Stimulated activated CD8-positive, alpha-beta memory T cell treated with anti-CD3 and anti-CD28 coated beads, Interleukin-7, amount 100 ng/mL, for 24 hours (primary cell): Measurements from ENCODE around the gene BCAM.

Experiments
- DNase-seq: peaks from one replicate; pipeline ENCODE4 v3.0.0-alpha.2; 2020; ENCODE audit warnings: low read depth

The BCAM gene

GRCh38 chr19:44792281-44792680, 16.6 kb upstream of the BCAM start:
- no peak for DNase-seq

DNA sequence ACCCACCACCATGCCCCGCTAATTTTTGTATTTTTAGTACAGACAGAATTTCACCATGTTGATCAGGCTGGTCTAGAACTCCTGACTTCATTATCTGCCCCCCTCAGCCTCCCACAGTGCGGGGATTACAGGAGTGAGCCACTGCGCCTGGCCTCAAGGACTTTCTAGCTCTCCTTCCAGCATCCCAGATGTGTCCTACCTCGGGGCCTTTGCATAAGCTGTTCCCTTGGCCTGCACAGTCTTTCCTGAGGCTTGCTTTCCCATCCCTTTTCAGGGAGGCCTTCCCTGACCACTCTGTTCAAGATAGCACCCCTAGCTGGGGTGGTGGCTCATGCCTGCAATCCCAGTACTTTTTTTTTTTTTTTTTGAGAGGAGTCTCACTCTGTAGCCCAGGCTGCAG, 14.3 kb upstream of the BCAM start:
- no peak for DNase-seq

- no peak for DNase-seq
These were observed 13.4 kb upstream of the BCAM start for GRCh38 chr19:44795398-44795987.

- DNase-seq = no peak
These were observed 12.2 kb upstream of the BCAM start for GRCh38 chr19:44796701-44797115.

DNA sequence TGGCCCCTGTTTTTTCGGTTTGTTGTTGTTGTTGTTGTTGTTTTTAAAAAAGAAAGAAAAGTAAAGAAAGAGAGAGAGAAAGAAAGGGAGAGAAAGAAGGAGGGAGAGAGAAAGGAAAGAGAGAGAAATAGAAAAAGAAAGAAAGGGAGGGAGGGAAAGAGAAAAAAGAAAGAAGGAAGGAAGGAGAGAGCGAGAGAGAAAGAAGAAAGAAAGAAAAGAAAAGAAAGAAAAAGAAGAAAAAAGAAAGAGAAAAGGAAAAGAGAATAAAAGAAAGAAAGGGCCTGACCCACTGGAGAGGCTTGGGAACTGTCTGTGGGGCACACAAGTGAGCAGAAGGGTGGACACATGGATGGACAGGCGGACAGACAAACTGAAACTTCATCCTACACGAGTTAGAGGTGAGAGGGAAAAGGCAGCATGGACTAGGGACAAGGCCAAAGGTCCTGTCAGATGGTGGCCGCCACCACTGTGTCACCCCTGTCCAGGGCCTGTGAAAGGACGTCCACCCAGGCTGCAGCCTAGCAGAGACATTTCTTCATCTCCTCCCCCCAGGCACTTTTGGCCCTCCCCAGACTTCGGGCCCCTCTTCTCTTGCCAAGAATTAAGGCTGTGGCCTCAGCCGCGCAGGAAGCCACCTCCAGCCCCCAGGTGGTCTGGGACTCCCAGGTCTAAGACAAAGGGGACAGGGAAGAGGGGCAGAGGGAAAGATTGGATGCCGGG, 9.1 kb upstream of the BCAM start:
- DNase-seq = no peak

DNA sequence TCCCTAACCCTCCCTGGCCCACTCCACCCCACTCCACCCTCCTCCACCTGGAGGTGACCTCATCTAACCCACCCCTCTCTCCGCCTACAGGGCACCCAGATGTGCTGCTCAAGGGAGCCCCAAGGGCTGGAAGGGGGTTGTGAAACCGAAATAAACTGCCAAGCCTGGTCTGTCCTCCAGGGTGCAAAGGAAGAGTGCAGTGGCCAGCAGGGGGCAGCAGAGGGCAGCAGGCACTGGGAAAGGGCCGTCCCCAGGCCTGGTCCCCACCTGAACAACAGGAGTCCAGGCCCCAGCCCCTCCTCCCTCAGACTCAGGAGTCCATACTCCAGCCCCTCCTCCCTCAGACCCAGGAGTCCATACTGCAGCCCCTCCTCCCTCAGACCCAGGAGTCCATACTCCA, 8.4 kb upstream of the BCAM start:
- DNase-seq = peak; percentile 68

- DNase-seq = no peak
These were observed 5.2 kb upstream of the BCAM start for GRCh38 chr19:44803442-44804428.

DNA sequence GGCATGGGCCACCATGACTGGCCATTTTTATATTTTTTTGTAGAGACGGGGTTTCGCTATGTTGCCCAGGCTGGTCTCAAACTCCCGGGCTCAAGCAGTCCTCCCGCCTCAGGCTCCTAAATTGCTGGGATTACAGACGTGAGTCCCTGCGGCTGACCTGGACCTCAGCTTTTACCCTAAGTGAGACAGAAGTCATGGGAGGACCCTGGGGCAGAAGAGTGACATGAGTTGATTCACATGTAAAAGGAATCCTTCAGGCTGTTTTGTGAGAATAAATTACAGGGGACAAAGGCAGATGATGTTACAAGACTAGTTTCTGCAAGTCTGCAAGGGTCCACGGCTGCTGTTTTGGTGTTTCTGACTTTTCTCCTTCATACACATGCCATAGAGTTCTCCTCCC, 2.6 kb upstream of the BCAM start:
- DNase-seq = no peak

GRCh38 chr19:44807162-44807561, 1.7 kb upstream of the BCAM start:
- DNase-seq = no peak

DNA sequence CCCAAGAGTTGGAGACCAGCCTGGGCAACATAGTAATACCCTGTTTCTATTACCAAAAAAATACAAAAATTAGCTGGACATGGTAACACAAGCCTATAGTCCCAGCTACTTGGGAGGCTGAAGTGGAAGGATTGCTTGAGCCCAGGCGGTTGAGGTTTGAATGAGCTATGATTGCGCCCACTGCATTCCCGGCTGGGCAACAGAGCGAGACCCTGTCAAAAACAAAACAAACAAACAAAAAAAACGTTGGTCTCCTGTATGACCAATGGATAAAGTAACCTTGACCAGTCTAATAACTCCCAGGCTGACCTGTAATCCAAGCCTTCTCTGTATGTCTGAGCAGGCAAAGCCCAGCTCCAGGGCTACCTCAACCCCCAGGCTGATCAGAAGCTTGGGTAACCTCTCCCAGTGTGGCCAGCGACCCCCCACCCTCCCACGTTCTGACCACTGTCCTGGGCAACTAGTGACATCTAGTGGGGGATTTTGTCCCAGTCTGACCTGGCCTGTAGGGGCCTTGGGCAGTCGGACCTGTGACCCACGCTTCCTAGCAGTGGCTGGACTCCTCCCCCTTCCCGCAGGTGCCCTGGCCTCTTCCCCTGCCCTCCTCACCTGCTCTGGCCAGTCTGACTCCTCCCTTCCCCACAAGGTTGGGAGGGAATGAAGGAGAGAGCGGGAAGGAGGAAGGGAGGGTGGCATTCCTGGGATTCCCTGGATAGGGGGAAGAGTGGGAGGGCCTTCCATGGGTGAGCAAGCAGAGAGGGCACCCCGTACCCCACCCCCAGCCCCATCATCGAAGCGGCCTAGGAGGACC, 1.0 kb upstream of the BCAM start:
- DNase-seq = no peak

- no peak for DNase-seq
These were observed 802 bp downstream of the BCAM start for GRCh38 chr19:44809577-44810233.

DNA sequence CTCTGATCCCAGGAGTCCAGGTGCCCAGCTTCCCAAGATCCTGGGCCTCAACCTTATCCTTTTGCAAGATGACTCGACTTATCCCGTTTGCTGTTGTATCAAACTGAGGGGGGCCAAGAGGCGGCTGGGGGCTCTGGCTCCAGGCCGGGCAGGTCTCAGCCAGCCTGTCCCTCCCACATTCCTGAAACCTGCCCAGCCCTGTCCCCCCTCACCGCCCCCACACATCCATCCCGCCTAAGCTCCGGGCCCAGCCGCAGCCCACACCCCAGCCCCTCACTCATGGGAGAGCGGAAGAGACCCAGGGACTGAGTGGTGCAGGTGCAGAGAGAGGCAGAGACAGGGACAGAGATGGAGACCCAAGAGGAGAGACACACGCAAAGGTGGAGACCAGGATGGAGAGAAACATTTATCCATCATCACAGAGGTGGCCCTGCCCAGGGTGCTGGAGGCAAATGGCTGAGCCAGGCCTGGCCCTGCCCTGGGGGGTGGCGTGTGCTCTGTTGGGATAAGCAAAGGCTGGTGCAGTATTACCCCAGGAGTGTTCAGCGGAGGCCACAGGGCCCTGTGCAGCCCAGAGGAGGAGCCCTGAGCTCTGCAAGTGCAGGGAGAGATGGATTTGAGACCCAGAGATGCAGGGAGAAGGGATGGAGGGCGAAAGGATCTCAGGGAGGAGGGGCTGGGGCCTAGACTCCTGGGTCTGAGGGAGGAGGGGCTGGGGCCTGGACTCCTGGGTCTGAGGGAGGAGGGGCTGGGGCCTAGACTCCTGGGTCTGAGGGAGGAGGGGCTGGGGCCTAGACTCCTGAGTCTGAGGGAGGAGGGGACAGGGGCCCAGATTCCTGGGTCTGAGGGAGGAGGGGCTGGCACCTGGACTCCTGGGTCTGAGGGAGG, 1.6 kb downstream of the BCAM start:
- no peak for DNase-seq

GRCh38 chr19:44811122-44811419, 2.2 kb downstream of the BCAM start:
- DNase-seq = no peak

- DNase-seq = no peak
These were observed 3.3 kb downstream of the BCAM start for GRCh38 chr19:44812142-44812718.

- no peak for DNase-seq
These were observed 4.4 kb downstream of the BCAM start for GRCh38 chr19:44813070-44813840.

DNA sequence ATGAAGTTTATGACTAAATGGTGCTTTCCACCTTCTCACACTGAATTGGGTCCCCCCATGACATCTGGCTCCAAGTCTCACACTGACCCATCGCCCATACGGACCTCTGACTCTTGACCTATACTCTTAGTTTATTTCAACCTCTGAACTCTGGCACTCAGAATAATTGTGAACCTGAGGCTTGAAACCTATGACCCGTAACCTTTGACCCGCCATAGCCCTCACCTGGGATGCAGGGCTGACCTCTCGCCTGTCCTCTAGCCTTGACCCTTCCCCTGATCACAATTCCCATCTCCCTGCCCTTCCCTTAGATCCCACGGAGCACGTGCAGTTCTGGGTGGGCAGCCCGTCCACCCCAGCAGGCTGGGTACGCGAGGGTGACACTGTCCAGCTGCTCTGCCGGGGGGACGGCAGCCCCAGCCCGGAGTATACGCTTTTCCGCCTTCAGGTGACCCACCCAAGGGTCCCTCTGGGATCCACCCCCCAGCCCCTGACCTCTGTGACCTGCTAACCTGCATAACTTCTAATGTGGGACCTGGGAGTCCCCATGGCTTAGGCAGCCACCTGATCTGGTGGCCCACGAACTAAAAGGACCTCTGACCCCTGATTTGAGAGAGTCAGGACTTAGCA, 5.1 kb downstream of the BCAM start:
- no peak for DNase-seq

DNA sequence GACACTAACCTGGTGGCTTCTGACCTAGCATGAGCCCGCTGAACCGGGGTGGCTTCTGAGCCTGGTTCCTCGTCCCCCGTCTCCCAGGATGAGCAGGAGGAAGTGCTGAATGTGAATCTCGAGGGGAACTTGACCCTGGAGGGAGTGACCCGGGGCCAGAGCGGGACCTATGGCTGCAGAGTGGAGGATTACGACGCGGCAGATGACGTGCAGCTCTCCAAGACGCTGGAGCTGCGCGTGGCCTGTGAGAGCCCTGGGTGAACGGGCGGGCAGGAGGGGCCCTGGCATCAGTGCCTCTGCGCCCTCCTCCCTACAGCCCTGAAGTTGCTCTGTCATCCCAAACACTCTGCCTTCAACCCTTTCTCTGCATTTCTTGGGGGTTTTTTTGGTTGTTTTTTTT, 5.6 kb downstream of the BCAM start:
- no peak for DNase-seq

GRCh38 chr19:44816301-44816700, 7.4 kb downstream of the BCAM start:
- DNase-seq = no peak
